ENCODE data around the gene ERICH2.

GRCh38 chr2:170740660-170741059, 29.5 kb upstream of the ERICH2 start:
- TF ChIP-seq CTCF (IDR thresholded peaks at IDR 0.05; ENCODE audit: low read length) = no peak
- no peak for TF ChIP-seq EZH2 (optimal IDR thresholded peaks at IDR 0.05; ENCODE audit: low read depth, low read length)
- TF ChIP-seq EZH2phosphoT487 (IDR thresholded peaks at IDR 0.05; ENCODE audit: low read length) = no peak
